HG03575 (cell line): ENCODE measurements around the gene YAE1.

Experiments used
- ATAC-seq: cut with Tn5 transposase; IDR thresholded peaks from one replicate; pipeline ENCODE4 v1.9.1; 2021; ENCODE audit not compliant: unreplicated experiment, insufficient number of reproducible peaks, low FRiP score; ENCODE audit errors: extremely low read depth

The YAE1 gene

GRCh38 chr7:39547336-39547735 lies 18.9 kb upstream of the YAE1 start:
- ATAC-seq = no peak

- no peak for ATAC-seq
Observed at GRCh38 chr7:39550411-39550810, 15.8 kb upstream of the YAE1 start.

- ATAC-seq = no peak
Observed at GRCh38 chr7:39553436-39553835, 12.8 kb upstream of the YAE1 start.

GRCh38 chr7:39554583-39555165 lies 11.5 kb upstream of the YAE1 start:
- ATAC-seq = no peak

- ATAC-seq = no peak
Observed at GRCh38 chr7:39557222-39557621, 9.0 kb upstream of the YAE1 start.

- no peak for ATAC-seq
Observed at GRCh38 chr7:39557911-39558310, 8.3 kb upstream of the YAE1 start.

- no peak for ATAC-seq
Observed at GRCh38 chr7:39560408-39560807, 5.8 kb upstream of the YAE1 start.

GRCh38 chr7:39560997-39561396 lies 5.2 kb upstream of the YAE1 start:
- no peak for ATAC-seq

GRCh38 chr7:39565538-39565937 lies 666 bp upstream of the YAE1 start:
- no peak for ATAC-seq

- no peak for ATAC-seq
Observed at GRCh38 chr7:39567294-39567693, 1.1 kb downstream of the YAE1 start.

- no peak for ATAC-seq
Observed at GRCh38 chr7:39574673-39575349, 8.6 kb downstream of the YAE1 start.

- ATAC-seq = no peak
Observed at GRCh38 chr7:39577229-39577874, 11.1 kb downstream of the YAE1 start.

GRCh38 chr7:39580149-39580874 lies 14.1 kb downstream of the YAE1 start:
- ATAC-seq = peak; percentile 77

GRCh38 chr7:39582536-39582935 lies 16.3 kb downstream of the YAE1 start:
- ATAC-seq = no peak

GRCh38 chr7:39583539-39583938 lies 17.3 kb downstream of the YAE1 start:
- ATAC-seq = no peak

- no peak for ATAC-seq
Observed at GRCh38 chr7:39587393-39587792, 21.2 kb downstream of the YAE1 start.

- ATAC-seq = no peak
Observed at GRCh38 chr7:39588416-39588815, 22.2 kb downstream of the YAE1 start.

GRCh38 chr7:39589323-39590111 lies 23.3 kb downstream of the YAE1 start:
- peak; percentile 83 for ATAC-seq

- no peak for ATAC-seq
Observed at GRCh38 chr7:39592586-39592985, 26.4 kb downstream of the YAE1 start.
